A673 (cell line): Measurements from ENCODE around the gene KCTD16. TPM values are rescaled to one million over a fixed set of nuclear protein-coding genes. Genes with fewer than 3 reads are reported as not detected.

Experiments
- BruUV-seq: library from RNA; stranded (reverse); fragments of 400-500 nt; replicated peaks from 2 replicates; lab custom pipeline; 2021; lab: Mats Ljungman, UMichigan
- CTCF ChIA-PET: fragments of 300-600 bp; sonication (Branson Sonifier 250); formaldehyde crosslinking; loops from one replicate; lab custom pipeline; 2022; ENCODE audit warnings: antibody characterized with exemption; lab: Charles Lee
- POLR2A ChIA-PET: fragments of 300-600 bp; sonication (Branson Sonifier 250); formaldehyde crosslinking; loops from one replicate; lab custom pipeline; 2022; ENCODE audit warnings: antibody characterized with exemption; ENCODE audit not compliant: low non-redundant PET; lab: Charles Lee
- DNase-seq: peaks from one replicate; pipeline ENCODE4 v3.0.0-alpha.2; 2015; ENCODE audit warnings: low spot score
- H3K27ac ChIP-seq: fragments of 200-600 bp; sonication (generic); 2 replicates; pipeline ENCODE4 v1.5.1; 2016; ENCODE audit warnings: mixed run types, low read depth, mild to moderate bottlenecking, mixed read lengths, antibody characterized with exemption, low read length; ENCODE audit not compliant: poor library complexity, severe bottlenecking
- H3K27me3 ChIP-seq: fragments of 200-600 bp; sonication (generic); replicated peaks from 2 replicates; pipeline ENCODE4 v1.6.1; 2017; ENCODE audit warnings: mixed run types, low read depth, mild to moderate bottlenecking, mixed read lengths, antibody characterized with exemption, low read length; ENCODE audit not compliant: insufficient read depth, poor library complexity
- H3K36me3 ChIP-seq: fragments of 200-600 bp; sonication (generic); 2 replicates; pipeline ENCODE4 v1.6.1; 2016; ENCODE audit warnings: mixed run types, mild to moderate bottlenecking, mixed read lengths, antibody characterized with exemption, low read length; ENCODE audit not compliant: insufficient read depth, poor library complexity, severe bottlenecking
- H3K4me1 ChIP-seq: fragments of 200-600 bp; sonication (generic); 2 replicates; pipeline ENCODE4 v1.6.1; 2017; ENCODE audit warnings: mixed run types, mild to moderate bottlenecking, mixed read lengths, antibody characterized with exemption, low read length; ENCODE audit not compliant: insufficient read depth, poor library complexity, severe bottlenecking
- H3K4me3 ChIP-seq: fragments of 200-600 bp; sonication (generic); 2 replicates; pipeline ENCODE4 v1.5.1; 2016; ENCODE audit warnings: low read depth, mixed run types, mild to moderate bottlenecking, mixed read lengths, low read length; ENCODE audit not compliant: poor library complexity, severe bottlenecking
- H3K9me3 ChIP-seq: fragments of 200-600 bp; sonication (generic); 2 replicates; pipeline ENCODE4 v1.6.1; 2016; ENCODE audit warnings: mixed run types, low read depth, mild to moderate bottlenecking, mixed read lengths, antibody characterized with exemption, low read length; ENCODE audit not compliant: poor library complexity, severe bottlenecking
- CTCF ChIP-seq: fragments of 300-800, 200-600 bp; sonication (generic); conservative IDR thresholded peaks from 2 replicates; pipeline ENCODE4 v1.5.1; 2017; ENCODE audit warnings: low read depth, mild to moderate bottlenecking, antibody characterized with exemption, low read length, moderate library complexity, mixed read lengths
- EZH2 ChIP-seq: fragments of 200-600 bp; sonication (generic); IDR thresholded peaks from 2 replicates; pipeline ENCODE4 v1.6.1; 2017; ENCODE audit warnings: borderline replicate concordance, low read depth, mild to moderate bottlenecking, mixed read lengths, antibody characterized with exemption, low read length; ENCODE audit not compliant: poor library complexity, severe bottlenecking
- intact Hi-C: fragments of 100-400 bp; cut with micrococcal nuclease; formaldehyde crosslinking; loops from one replicate; pipeline ENCODE4 v1.10.0; 2022; ENCODE audit not compliant: unreplicated experiment
- total RNA-seq: library from RNA; stranded (reverse); gene quantifications from 2 replicates; pipeline ENCODE4 v1.2.3, GENCODE V29; 2021

Gene KCTD16
- total RNA-seq, 1 experiment from 2014 or later = 1.1 TPM

- Histone ChIP-seq H3K36me3 (no peaks in the 10 kb centered on the region), H3K4me1 (no peaks in the 10 kb centered on the region), H3K4me3 (no peak overlapping the region), H3K27ac (no peak overlapping the region), H3K27me3 (no peaks in the 10 kb centered on the region), H3K9me3 (no peaks in the 10 kb centered on the region)
- no peak for DNase-seq
- ChIA-PET POLR2A (no interaction called here), CTCF (no interaction called here)
- no TSS peak for BruUV-seq
- intact Hi-C loops = no loop called here
- no peak for TF ChIP-seq EZH2
Observed at GRCh38 chr5:144284931-144285502, 114.3 kb downstream of the KCTD16 start.

GRCh38 chr5:144289277-144289676, 118.6 kb downstream of the KCTD16 start:
- H3K27me3 ChIP-seq = no peaks in the 10 kb centered on the region
- no peaks in the 10 kb centered on the region for H3K4me1 ChIP-seq
- H3K4me3 ChIP-seq = no peak overlapping the region
- intact Hi-C loops = no loop called here
- H3K36me3 ChIP-seq = no peaks in the 10 kb centered on the region
- POLR2A ChIA-PET = no interaction called here
- H3K27ac ChIP-seq = no peak overlapping the region
- no peak for DNase-seq
- no TSS peak for BruUV-seq
- TF ChIP-seq CTCF (no peak), EZH2 (no peak)
- H3K9me3 ChIP-seq = no peaks in the 10 kb centered on the region
- CTCF ChIA-PET = no interaction called here

- no peaks in the 10 kb centered on the region for H3K4me1 ChIP-seq
- no peak overlapping the region for H3K4me3 ChIP-seq
- H3K9me3 ChIP-seq = no peaks in the 10 kb centered on the region
- ChIA-PET CTCF (no interaction called here), POLR2A (no interaction called here)
- no peak for DNase-seq
- intact Hi-C loops = no loop called here
- H3K27me3 ChIP-seq = no peaks in the 10 kb centered on the region
- TF ChIP-seq CTCF = no peak
- TF ChIP-seq EZH2 = no peak
- no peaks in the 10 kb centered on the region for H3K36me3 ChIP-seq
- no peak overlapping the region for H3K27ac ChIP-seq
- BruUV-seq = no TSS peak
Observed at GRCh38 chr5:144292029-144292428, 121.4 kb downstream of the KCTD16 start.

- H3K9me3 ChIP-seq = no peaks in the 10 kb centered on the region
- no peak overlapping the region for H3K4me3 ChIP-seq
- H3K27me3 ChIP-seq = no peaks in the 10 kb centered on the region
- no peaks in the 10 kb centered on the region for H3K4me1 ChIP-seq
- no peaks in the 10 kb centered on the region for H3K36me3 ChIP-seq
- ChIA-PET POLR2A (no interaction called here), CTCF (no interaction called here)
- TF ChIP-seq CTCF (no peak), EZH2 (no peak)
- intact Hi-C loops = no loop called here
- no TSS peak for BruUV-seq
- H3K27ac ChIP-seq = no peak overlapping the region
- no peak for DNase-seq
Observed at GRCh38 chr5:144295284-144295683, 124.6 kb downstream of the KCTD16 start.
